HAP-1 (cell line): Measurements from ENCODE around the gene EHBP1L1.

ENCODE experiments used
- DNase-seq, 2 experiments: peaks; one replicate each; pipeline ENCODE4 v3.0.0-alpha.2; 2016 to 2020; ENCODE audit warnings: low spot score in 2 of 2
- H3K27me3 ChIP-seq: fragments of 250-450 bp; sonication (Bioruptor Pico); 2 replicates; pipeline ENCODE4 v1.5.1; 2020; ENCODE audit warnings: low read depth, mild to moderate bottlenecking, moderate library complexity
- H3K36me3 ChIP-seq: fragments of 250-450 bp; sonication (Bioruptor Pico); replicated peaks from 2 replicates; pipeline ENCODE4 v1.5.1; 2020; ENCODE audit warnings: mild to moderate bottlenecking
- H3K4me1 ChIP-seq: fragments of 250-450 bp; sonication (Bioruptor Pico); 2 replicates; pipeline ENCODE4 v1.5.1; 2020; ENCODE audit warnings: mild to moderate bottlenecking
- H3K4me3 ChIP-seq: fragments of 250-450 bp; sonication (Bioruptor Pico); 2 replicates; pipeline ENCODE4 v1.5.1; 2020; ENCODE audit warnings: mild to moderate bottlenecking, moderate library complexity
- H3K9me3 ChIP-seq: fragments of 250-450 bp; sonication (Bioruptor Pico); 2 replicates; pipeline ENCODE4 v1.5.1; 2020; ENCODE audit warnings: mild to moderate bottlenecking, moderate library complexity
- in situ Hi-C: fragments of 300-500 bp; cut with MboI; formaldehyde crosslinking; loops from 3 replicates; pipeline ENCODE4 v1.14.3; 2020; ENCODE audit warnings: low sequenced_read_pairs, inconsistent platforms, mixed read lengths

EHBP1L1 gene

GRCh38 chr11:65621460-65621859 is 45.6 kb downstream of the EHBP1L1 start:
- Histone ChIP-seq H3K36me3 (peaks cover 73% of the 10 kb centered on the region), H3K4me3 (no peak overlapping the region), H3K4me1 (0 out of 2 replicates have a peak, but pooled peaks cover 2% of the 10 kb centered on the region), H3K9me3 (no peaks in the 10 kb centered on the region), H3K27me3 (no peaks in the 10 kb centered on the region)
- no peak for DNase-seq
- in situ Hi-C loops = no loop called here

GRCh38 chr11:65622011-65622410 is 46.2 kb downstream of the EHBP1L1 start:
- in situ Hi-C loops = no loop called here

GRCh38 chr11:65623177-65623576 is 47.3 kb downstream of the EHBP1L1 start:
- no peaks in the 10 kb centered on the region for H3K27me3 ChIP-seq
- in situ Hi-C loops = no loop called here
- no peaks in the 10 kb centered on the region for H3K9me3 ChIP-seq
- no peak for DNase-seq
- no peak overlapping the region for H3K4me3 ChIP-seq
- peaks cover 76% of the 10 kb centered on the region for H3K36me3 ChIP-seq
- no peaks in the 10 kb centered on the region for H3K4me1 ChIP-seq

More at GRCh38 chr11:65622011-65622410, 46.2 kb downstream of the EHBP1L1 start:
- Histone ChIP-seq H3K4me3 (no peak overlapping the region), H3K36me3 (peaks cover 75% of the 10 kb centered on the region), H3K27me3 (no peaks in the 10 kb centered on the region), H3K4me1 (no peaks in the 10 kb centered on the region), H3K9me3 (no peaks in the 10 kb centered on the region)
- no peak for DNase-seq

GRCh38 chr11:65623852-65624616 is 48.2 kb downstream of the EHBP1L1 start:
- peaks cover 73% of the 10 kb centered on the region for H3K36me3 ChIP-seq

GRCh38 chr11:65624931-65625627 is 49.2 kb downstream of the EHBP1L1 start:
- in situ Hi-C loops = no loop called here
- Histone ChIP-seq H3K27me3 (no peaks in the 10 kb centered on the region), H3K4me1 (no peaks in the 10 kb centered on the region), H3K4me3 (no peak overlapping the region), H3K9me3 (no peaks in the 10 kb centered on the region), H3K36me3 (peaks cover 73% of the 10 kb centered on the region)
- no peak for DNase-seq

More at GRCh38 chr11:65623852-65624616, 48.2 kb downstream of the EHBP1L1 start:
- in situ Hi-C loops = no loop called here
- Histone ChIP-seq H3K9me3 (no peaks in the 10 kb centered on the region), H3K4me3 (no peak overlapping the region), H3K4me1 (no peaks in the 10 kb centered on the region), H3K27me3 (no peaks in the 10 kb centered on the region)
- no peak for DNase-seq

- H3K27me3 ChIP-seq = no peaks in the 10 kb centered on the region
- in situ Hi-C loops = no loop called here
- H3K36me3 ChIP-seq = peaks cover 75% of the 10 kb centered on the region
- no peaks in the 10 kb centered on the region for H3K9me3 ChIP-seq
- peak in 1 of 2 experiments; percentile 55 for DNase-seq
- H3K4me1 ChIP-seq = no peaks in the 10 kb centered on the region
- H3K4me3 ChIP-seq = no peak overlapping the region
Measured at GRCh38 chr11:65625628-65626342, 49.9 kb downstream of the EHBP1L1 start.

- Histone ChIP-seq H3K36me3 (peaks cover 71% of the 10 kb centered on the region), H3K9me3 (no peaks in the 10 kb centered on the region), H3K4me1 (no peaks in the 10 kb centered on the region), H3K27me3 (no peaks in the 10 kb centered on the region), H3K4me3 (no peak overlapping the region)
- DNase-seq = no peak
- in situ Hi-C loops = no loop called here
Measured at GRCh38 chr11:65627202-65627601, 51.3 kb downstream of the EHBP1L1 start.

GRCh38 chr11:65629579-65629978 is 53.7 kb downstream of the EHBP1L1 start:
- in situ Hi-C loops = no loop called here
- H3K27me3 ChIP-seq = no peaks in the 10 kb centered on the region
- H3K4me3 ChIP-seq = no peak overlapping the region
- H3K4me1 ChIP-seq = no peaks in the 10 kb centered on the region
- peaks cover 61% of the 10 kb centered on the region for H3K36me3 ChIP-seq
- no peak for DNase-seq
- H3K9me3 ChIP-seq = no peaks in the 10 kb centered on the region

GRCh38 chr11:65630215-65630614 is 54.4 kb downstream of the EHBP1L1 start:
- Histone ChIP-seq H3K36me3 (peaks cover 68% of the 10 kb centered on the region), H3K27me3 (no peaks in the 10 kb centered on the region), H3K9me3 (no peaks in the 10 kb centered on the region), H3K4me3 (no peak overlapping the region), H3K4me1 (no peaks in the 10 kb centered on the region)
- in situ Hi-C loops = no loop called here
- no peak for DNase-seq

GRCh38 chr11:65633390-65634108 is 57.7 kb downstream of the EHBP1L1 start:
- DNase-seq = no peak
- H3K9me3 ChIP-seq = no peaks in the 10 kb centered on the region
- H3K4me3 ChIP-seq = no peak overlapping the region
- H3K4me1 ChIP-seq = peaks cover 4% of the 10 kb centered on the region
- no peaks in the 10 kb centered on the region for H3K27me3 ChIP-seq
- peaks cover 61% of the 10 kb centered on the region for H3K36me3 ChIP-seq
- in situ Hi-C loops = no loop called here

GRCh38 chr11:65634109-65634436 is 58.2 kb downstream of the EHBP1L1 start:
- in situ Hi-C loops = no loop called here
- no peak for DNase-seq
- Histone ChIP-seq H3K9me3 (no peaks in the 10 kb centered on the region), H3K4me3 (no peak overlapping the region), H3K36me3 (peaks cover 57% of the 10 kb centered on the region), H3K4me1 (peaks cover 6% of the 10 kb centered on the region), H3K27me3 (no peaks in the 10 kb centered on the region)

- DNase-seq = no peak
- in situ Hi-C loops = no loop called here
- H3K9me3 ChIP-seq = no peaks in the 10 kb centered on the region
- H3K4me3 ChIP-seq = no peak overlapping the region
- H3K4me1 ChIP-seq = peaks cover 6% of the 10 kb centered on the region
- H3K36me3 ChIP-seq = peaks cover 54% of the 10 kb centered on the region
- H3K27me3 ChIP-seq = no peaks in the 10 kb centered on the region
Measured at GRCh38 chr11:65634440-65634839, 58.6 kb downstream of the EHBP1L1 start.

GRCh38 chr11:65634905-65635731 is 59.3 kb downstream of the EHBP1L1 start:
- in situ Hi-C loops = no loop called here
- peaks cover 47% of the 10 kb centered on the region for H3K36me3 ChIP-seq

More at GRCh38 chr11:65634905-65635731, 59.3 kb downstream of the EHBP1L1 start:
- DNase-seq = no peak
- Histone ChIP-seq H3K4me1 (peaks cover 6% of the 10 kb centered on the region), H3K4me3 (no peak overlapping the region), H3K27me3 (no peaks in the 10 kb centered on the region), H3K9me3 (no peaks in the 10 kb centered on the region)
